ENCODE measurements around the gene FSTL1. TPM values are rescaled to one million over a fixed set of nuclear protein-coding genes. Genes with fewer than 3 reads are reported as not detected.

The FSTL1 gene
- total and polyA plus RNA-seq, 2 of the 8 experiments (the other 6 are each of a cell fraction or from before 2014, with no cell fraction given): 158 to 516 TPM

DNA sequence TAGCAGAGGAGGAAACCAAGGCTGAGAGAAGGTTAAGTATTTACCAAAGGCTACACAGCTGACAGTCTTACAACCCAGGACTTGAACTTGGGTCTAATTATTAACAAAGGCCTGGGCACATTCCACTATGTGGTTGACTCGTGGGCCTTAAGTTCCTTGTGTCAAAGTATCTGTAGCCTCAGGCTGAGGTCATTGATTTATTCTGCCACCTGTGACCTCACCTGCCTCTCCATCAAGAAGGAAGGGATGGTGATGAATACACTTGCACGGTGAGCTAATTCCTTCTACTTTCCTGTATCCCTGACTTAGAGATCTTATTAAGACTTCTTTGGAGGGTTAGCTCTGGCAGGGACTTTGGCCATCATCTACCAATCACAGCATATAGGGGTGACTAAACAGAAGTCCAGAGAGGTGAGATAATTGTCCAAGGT, 81.7 kb downstream of the FSTL1 start:
- H3K23ac ChIP-seq (ENCODE audit: insufficient read length): no peak overlapping the region
- no peaks in the 10 kb centered on the region for H3K23me2 ChIP-seq (ENCODE audit: low read depth, low read length)
- H2BK12ac ChIP-seq (ENCODE audit: low read depth, low read length): no peak overlapping the region
- no peak overlapping the region for H3K9ac ChIP-seq (replicated peaks in 1 of 4; ENCODE audit: extremely low read depth in 1 of 4, low read depth in 3 of 4, low read length in 3 of 4)
- TF ChIP-seq CHD2 (IDR thresholded peaks at IDR 0.05; ENCODE audit: low read length) (no peak), BCL11A (IDR thresholded peaks at IDR 0.05; ENCODE audit: low read depth in 2 of 2, low read length in 2 of 2) (no peak)
- TF ChIP-seq, protein P1, sequence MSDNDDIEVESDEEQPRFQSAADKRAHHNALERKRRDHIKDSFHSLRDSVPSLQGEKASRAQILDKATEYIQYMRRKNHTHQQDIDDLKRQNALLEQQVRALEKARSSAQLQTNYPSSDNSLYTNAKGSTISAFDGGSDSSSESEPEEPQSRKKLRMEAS (IDR thresholded peaks at IDR 0.05): no peak
- H2BK15ac ChIP-seq (ENCODE audit: low read length): no peak overlapping the region
- no peak overlapping the region for H3K4me2 ChIP-seq (ENCODE audit: insufficient read depth in 1 of 2, low read depth in 2 of 2, low read length in 2 of 2)
- H3K36me3 ChIP-seq (ENCODE audit: control insufficient read depth in 2 of 4, insufficient read depth in 4 of 4, low read length in 3 of 4): no peaks in the 10 kb centered on the region
- no peaks in the 10 kb centered on the region for H3K79me2 ChIP-seq (ENCODE audit: control insufficient read depth in 1 of 2, insufficient read depth in 2 of 2, low read length in 2 of 2)
- no peak overlapping the region for H4K8ac ChIP-seq (ENCODE audit: extremely low read depth, insufficient read depth, low read length)
- H4K5ac ChIP-seq (ENCODE audit: insufficient read length, low read depth, low read length): no peak overlapping the region
- H3K14ac ChIP-seq (ENCODE audit: insufficient read length): no peak overlapping the region
- no peak overlapping the region for H3K56ac ChIP-seq (replicated peaks; ENCODE audit: insufficient read length, low read depth, low read length)
- no peak overlapping the region for H3K4ac ChIP-seq (replicated peaks; ENCODE audit: insufficient read length, low read depth, low read length)
- H3K18ac ChIP-seq (ENCODE audit: extremely low read depth, low read length): no peak overlapping the region
- no peak overlapping the region for H2BK120ac ChIP-seq (replicated peaks; ENCODE audit: low read depth, low read length)
- no peak overlapping the region for H3K27ac ChIP-seq (ENCODE audit: low read depth, low read length)
- H2AK5ac ChIP-seq (ENCODE audit: low read depth, low read length): no peak overlapping the region
- no peaks in the 10 kb centered on the region for H3K27me3 ChIP-seq (replicated peaks in 1 of 4; ENCODE audit: control insufficient read depth in 3 of 4, extremely low read depth in 1 of 4, insufficient read depth in 3 of 4, low read length in 3 of 4)
- no peaks in the 10 kb centered on the region for H3K4me1 ChIP-seq (replicated peaks in 1 of 4; ENCODE audit: control insufficient read depth in 3 of 4, insufficient read depth in 4 of 4, low read length in 3 of 4)
- FAIRE-seq (no peak), DNase-seq (ENCODE audit: low read depth in 1 of 2, low spot score in 2 of 2) (no peak)
- WGBS, 2 experiments (ENCODE audit: extremely low coverage in 1 of 2, insufficient coverage in 1 of 2, insufficient read length in 1 of 2, insufficient replicate concordance in 2 of 2, low coverage in 1 of 2, low lambda C conversion rate in 2 of 2, missing lambda C conversion rate in 1 of 2): 79% methylated on average over 2 of the region's 2 CpGs; no CpG with 5 or more reads in 1 of the 2 experiments
- H3K4me3 ChIP-seq (ENCODE audit: extremely low read depth in 1 of 4, insufficient read depth in 2 of 4, low read depth in 3 of 4, low read length in 4 of 4): no peak overlapping the region
- H2BK5ac ChIP-seq (ENCODE audit: low read depth, low read length): no peak overlapping the region
- H2AFZ ChIP-seq (ENCODE audit: low read length): no peak overlapping the region
- H3K79me1 ChIP-seq (ENCODE audit: low read depth, low read length): no peaks in the 10 kb centered on the region
- ChIA-PET POLR2A (ENCODE audit: partially characterized antibody) (interaction anchor here (0.9 to 1.0 kb wide), 2 partner anchors 11 to 20 kb away, joined by 3 to 4 read pairs; partner anchors contain the start of gene LRRC58), CTCF (ENCODE audit: partially characterized antibody) (interaction anchor here (0.8 to 1.4 kb wide), 3 partner anchors 14 to 190 kb away, joined by 3 read pairs; no protein-coding TSS in a partner anchor)
- no peak overlapping the region for H2BK20ac ChIP-seq (ENCODE audit: low read length)
- H4K20me1 ChIP-seq (replicated peaks in 1 of 2; ENCODE audit: control insufficient read depth in 1 of 2, insufficient read depth in 2 of 2, low read length in 2 of 2): no peaks in the 10 kb centered on the region
- no peak overlapping the region for H4K91ac ChIP-seq (replicated peaks; ENCODE audit: insufficient read length, low read length)
- no peaks in the 10 kb centered on the region for H3K9me3 ChIP-seq (ENCODE audit: insufficient read depth in 2 of 2, low read depth in 1 of 2, low read length in 1 of 2)
